Keratinocyte (primary cell): ENCODE data around the gene BABAM2. TPM values are rescaled to one million over a fixed set of nuclear protein-coding genes. Genes with fewer than 3 reads are reported as not detected.

Experiments
- DNase-seq: peaks from one replicate; pipeline ENCODE4 v3.0.0-alpha.2; 2011; ENCODE audit warnings: low read depth, missing footprints, low spot score
- FAIRE-seq: peaks from 2 replicates; lab custom pipeline; 2011; peaks lifted over from hg19 to GRCh38; lab: Jason Lieb, UNC
- H2AFZ ChIP-seq: 2 replicates; pipeline ENCODE4 v1.6.0; 2012; ENCODE audit warnings: low read length, control low read depth, inconsistent platforms; ENCODE audit not compliant: control insufficient read depth
- H3K27ac ChIP-seq: 2 replicates; pipeline ENCODE4 v1.5.1; 2011; ENCODE audit warnings: low read length; ENCODE audit not compliant: control insufficient read depth, insufficient read depth
- H3K27me3 ChIP-seq: 3 replicates; pipeline ENCODE4 v1.6.0; 2011; ENCODE audit warnings: low read length; ENCODE audit not compliant: control insufficient read depth, insufficient read depth; ENCODE audit errors: extremely low read depth
- H3K36me3 ChIP-seq, 2 experiments: 2 replicates in 1 of 2; 3 replicates in 1 of 2; pipeline ENCODE4 v1.5.1; 2011; ENCODE audit warnings: low read length in 2 of 2, mild to moderate bottlenecking in 1 of 2; ENCODE audit not compliant: control insufficient read depth in 2 of 2, insufficient read depth in 2 of 2; ENCODE audit errors: extremely low read depth in 1 of 2
- H3K4me1 ChIP-seq: 3 replicates; pipeline ENCODE4 v1.5.1; 2011; ENCODE audit warnings: low read length; ENCODE audit not compliant: control insufficient read depth, insufficient read depth; ENCODE audit errors: extremely low read depth
- H3K4me2 ChIP-seq: 3 replicates; pipeline ENCODE4 v1.6.0; 2011; ENCODE audit warnings: low read depth, low read length; ENCODE audit not compliant: control insufficient read depth, insufficient read depth; ENCODE audit errors: extremely low read depth
- H3K4me3 ChIP-seq, 3 experiments: fragments of 200-600 bp in 1 of 3; sonication (generic) in 1 of 3; 2 replicates in 2 of 3; 3 replicates in 1 of 3; pipeline ENCODE4 v1.5.1; 2011 to 2016; ENCODE audit warnings: low read length in 3 of 3, mild to moderate bottlenecking in 3 of 3, control low read depth in 2 of 3, inconsistent platforms in 1 of 3, low read depth in 1 of 3, mixed read lengths in 1 of 3, mixed run types in 1 of 3, moderate library complexity in 1 of 3; ENCODE audit not compliant: control insufficient read depth in 2 of 3, insufficient read depth in 2 of 3; ENCODE audit errors: extremely low read depth in 1 of 3
- H3K79me2 ChIP-seq: 2 replicates; pipeline ENCODE4 v1.6.0; 2012; ENCODE audit warnings: low read length; ENCODE audit not compliant: control insufficient read depth, insufficient read depth
- H3K9ac ChIP-seq: 3 replicates; pipeline ENCODE4 v1.6.0; 2011; ENCODE audit warnings: low read length; ENCODE audit not compliant: control insufficient read depth, insufficient read depth; ENCODE audit errors: extremely low read depth
- H3K9me1 ChIP-seq: 3 replicates; pipeline ENCODE4 v1.6.0; 2011; ENCODE audit warnings: low read length; ENCODE audit not compliant: control insufficient read depth, insufficient read depth; ENCODE audit errors: extremely low read depth
- H3K9me3 ChIP-seq: 2 replicates; pipeline ENCODE4 v1.5.1; 2012; ENCODE audit warnings: low read depth, low read length; ENCODE audit not compliant: control insufficient read depth
- H4K20me1 ChIP-seq: 3 replicates; pipeline ENCODE4 v1.6.0; 2011; ENCODE audit warnings: low read length; ENCODE audit not compliant: control insufficient read depth, insufficient read depth; ENCODE audit errors: extremely low read depth
- CTCF ChIP-seq, 3 experiments: IDR thresholded peaks in 1 of 3; conservative IDR thresholded peaks in 1 of 3; optimal IDR thresholded peaks in 1 of 3; 2 replicates in 2 of 3; 3 replicates in 1 of 3; pipeline versions ENCODE3 to v1.5.1; 2011; ENCODE audit warnings: low read length in 3 of 3, mild to moderate bottlenecking in 3 of 3, moderate library complexity in 2 of 3, control low read depth in 1 of 3, inconsistent platforms in 1 of 3; ENCODE audit not compliant: insufficient read depth in 2 of 3; ENCODE audit errors: extremely low read depth in 1 of 3
- EZH2 ChIP-seq: IDR thresholded peaks from one replicate; pipeline ENCODE4 v1.6.1; 2012; ENCODE audit warnings: inconsistent platforms, mild to moderate bottlenecking, low read length, moderate library complexity
- dilution Hi-C: fragments of 300-500 bp; cut with MboI; formaldehyde crosslinking; loops from one replicate; pipeline ENCODE4 v1.7.0; 2020; ENCODE audit warnings: low sequenced_read_pairs; ENCODE audit not compliant: extremely low pct_ligation_motif_present
- polyA plus RNA-seq, 5 experiments: library from polyadenylated mRNA; depleted of rRNA in 3 of 5; stranded (reverse) in 3 of 5; stranded (forward) in 1 of 5; unstranded in 1 of 5; fragments of >200 nt; gene quantifications; 1 replicate in 1 of 5; 2 replicates in 3 of 5; 3 replicates in 1 of 5; pipeline versions ENCODE4 v1.2.1 to v1.2.3, GENCODE V29; 2011 to 2012; ENCODE audit warnings: missing spikeins in 2 of 5, low read depth in 1 of 5, low replicate concordance in 1 of 5

BABAM2 gene
- polyA plus RNA-seq, 1 donor (not counting 4 experiments of a cell fraction or from before 2014, with no cell fraction given), result 29.8 TPM

GRCh38 chr2:28270456-28271152 is 380.1 kb downstream of the BABAM2 start:
- H2AFZ ChIP-seq, result no peak overlapping the region
- no peaks in the 10 kb centered on the region for H3K36me3 ChIP-seq
- no peak overlapping the region for H3K27ac ChIP-seq
- no peaks in the 10 kb centered on the region for H3K9me1 ChIP-seq
- H3K9me3 ChIP-seq, result no peaks in the 10 kb centered on the region
- no peak for TF ChIP-seq CTCF (optimal IDR thresholded peaks at IDR 0.05 in 1 of 3, IDR thresholded peaks at IDR 0.05 in 1 of 3, conservative IDR thresholded peaks at IDR 0.05 in 1 of 3; ENCODE audit: extremely low read depth in 1 of 3, insufficient read depth in 2 of 3, low read length in 3 of 3)
- no peak for TF ChIP-seq EZH2
- H3K4me3 ChIP-seq, result no peak overlapping the region
- no peaks in the 10 kb centered on the region for H3K27me3 ChIP-seq
- H3K4me1 ChIP-seq, result peaks cover 53% of the 10 kb centered on the region
- no peak for DNase-seq
- dilution Hi-C loops, result no loop called here
- H3K4me2 ChIP-seq, result no peak overlapping the region
- no peaks in the 10 kb centered on the region for H3K79me2 ChIP-seq
- no peak overlapping the region for H3K9ac ChIP-seq
- no peaks in the 10 kb centered on the region for H4K20me1 ChIP-seq
- FAIRE-seq, result no peak

GRCh38 chr2:28271231-28271918 is 380.8 kb downstream of the BABAM2 start:
- no peak for DNase-seq
- Histone ChIP-seq H3K4me2 (no peak overlapping the region), H3K4me1 (peaks cover 59% of the 10 kb centered on the region), H3K79me2 (no peaks in the 10 kb centered on the region), H3K9me3 (no peaks in the 10 kb centered on the region), H3K27ac (no peak overlapping the region), H2AFZ (no peak overlapping the region), H3K27me3 (no peaks in the 10 kb centered on the region), H3K9me1 (no peaks in the 10 kb centered on the region), H3K36me3 (no peaks in the 10 kb centered on the region), H3K4me3 (no peak overlapping the region), H4K20me1 (no peaks in the 10 kb centered on the region), H3K9ac (no peak overlapping the region)
- TF ChIP-seq EZH2 (no peak), CTCF (optimal IDR thresholded peaks at IDR 0.05 in 1 of 3, IDR thresholded peaks at IDR 0.05 in 1 of 3, conservative IDR thresholded peaks at IDR 0.05 in 1 of 3; ENCODE audit: extremely low read depth in 1 of 3, insufficient read depth in 2 of 3, low read length in 3 of 3) (no peak)
- no peak for FAIRE-seq
- dilution Hi-C loops, result no loop called here
